GM06990 (cell line): ENCODE results near the gene NRIP2.

Experiments
- DNase-seq: peaks from one replicate; pipeline ENCODE4 v3.0.0-alpha.2; 2011; ENCODE audit not compliant: insufficient read length; ENCODE audit errors: extremely low read depth
- H3K27me3 ChIP-seq: replicated peaks from 2 replicates; pipeline ENCODE4 v1.6.0; 2011; ENCODE audit warnings: low read length; ENCODE audit not compliant: control insufficient read depth, insufficient read depth
- H3K36me3 ChIP-seq: 2 replicates; pipeline ENCODE4 v1.5.1; 2011; ENCODE audit warnings: low read length; ENCODE audit not compliant: control insufficient read depth, insufficient read depth
- H3K4me3 ChIP-seq: replicated peaks from 2 replicates; pipeline ENCODE4 v1.5.1; 2011; ENCODE audit warnings: low read depth, mild to moderate bottlenecking, control low read depth, low read length
- CTCF ChIP-seq: IDR thresholded peaks from 2 replicates; pipeline ENCODE4 v1.5.1; 2011; ENCODE audit warnings: low read length, control low read depth, mild to moderate bottlenecking, inconsistent platforms; ENCODE audit not compliant: insufficient read depth, poor library complexity, severe bottlenecking

NRIP2 gene

GRCh38 chr12:2858944-2859421 lies 24.1 kb upstream of the NRIP2 start:
- no peak overlapping the region for H3K4me3 ChIP-seq
- no peaks in the 10 kb centered on the region for H3K27me3 ChIP-seq
- TF ChIP-seq CTCF, result no peak
- peaks cover 15% of the 10 kb centered on the region for H3K36me3 ChIP-seq
- no peak for DNase-seq

DNA sequence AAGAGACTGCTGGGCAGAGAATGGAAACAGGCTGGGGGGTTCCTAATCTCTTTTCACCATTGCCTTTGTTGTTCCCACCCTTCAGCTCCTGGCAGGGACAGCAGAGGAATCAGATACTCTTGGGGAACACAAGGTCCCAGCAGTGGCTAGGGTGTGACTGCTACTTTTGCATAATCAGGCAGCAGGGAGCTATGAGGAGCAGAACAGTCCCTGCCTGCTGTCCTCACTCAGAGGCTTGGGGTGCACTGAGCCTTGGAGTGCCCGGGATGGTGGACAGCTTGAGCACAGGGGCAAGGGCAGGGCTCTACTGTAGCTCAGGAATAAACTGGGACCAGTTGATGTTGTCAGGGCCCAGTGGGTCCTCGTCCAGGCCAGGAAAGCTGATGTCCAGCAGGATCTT lies 23.5 kb upstream of the NRIP2 start:
- no peak for DNase-seq
- TF ChIP-seq CTCF, result no peak
- no peaks in the 10 kb centered on the region for H3K27me3 ChIP-seq
- H3K4me3 ChIP-seq, result no peak overlapping the region
- H3K36me3 ChIP-seq, result peaks cover 15% of the 10 kb centered on the region

- peaks cover 10% of the 10 kb centered on the region for H3K36me3 ChIP-seq
- no peak for TF ChIP-seq CTCF
- H3K4me3 ChIP-seq, result no peak overlapping the region
- no peaks in the 10 kb centered on the region for H3K27me3 ChIP-seq
- no peak for DNase-seq
These were observed 22.7 kb upstream of the NRIP2 start for GRCh38 chr12:2857576-2857975.

GRCh38 chr12:2857021-2857431 lies 22.2 kb upstream of the NRIP2 start, which contains the start of gene TEX52:
TSS of gene TEX52 (minus strand) at chr12:2857039. CDS start at chr12:2857026, 13 bp downstream.
- Histone ChIP-seq H3K27me3 (no peaks in the 10 kb centered on the region), H3K4me3 (no peak within 1 kb of the TSS), H3K36me3 (peaks cover 10% of the 10 kb centered on the region)
- no peak for TF ChIP-seq CTCF
- no peak for DNase-seq

DNA sequence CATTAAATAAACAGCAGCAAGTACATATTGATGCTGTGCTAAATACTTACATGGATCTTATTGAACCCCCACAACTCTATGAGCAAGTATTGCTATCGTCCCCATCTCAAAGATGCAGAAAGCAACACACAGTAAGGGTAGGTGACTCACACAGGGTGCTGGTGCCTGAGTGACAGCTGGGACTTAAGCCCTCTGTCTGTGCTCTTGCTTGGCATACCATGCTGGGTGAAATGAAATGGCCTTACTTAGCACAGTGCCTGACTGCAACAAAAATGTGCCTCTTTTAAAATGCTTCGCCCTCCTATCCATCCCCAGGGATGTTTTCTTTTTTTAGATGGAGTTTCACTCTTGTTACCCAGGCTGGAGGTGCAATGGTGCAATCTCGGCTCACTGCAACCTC lies 21.2 kb upstream of the NRIP2 start:
- TF ChIP-seq CTCF, result no peak
- peaks cover 10% of the 10 kb centered on the region for H3K36me3 ChIP-seq
- no peaks in the 10 kb centered on the region for H3K27me3 ChIP-seq
- no peak for DNase-seq
- no peak overlapping the region for H3K4me3 ChIP-seq

GRCh38 chr12:2855546-2855945 lies 20.7 kb upstream of the NRIP2 start:
- H3K36me3 ChIP-seq, result peaks cover 10% of the 10 kb centered on the region
- no peaks in the 10 kb centered on the region for H3K27me3 ChIP-seq
- no peak for DNase-seq
- TF ChIP-seq CTCF, result no peak
- no peak overlapping the region for H3K4me3 ChIP-seq
